ENCODE measurements around the gene TTC17. TPM values are rescaled to one million over a fixed set of nuclear protein-coding genes. Genes with fewer than 3 reads are reported as not detected.

The TTC17 gene
- total RNA-seq, 2 experiments from 2014 or later = 48.7 to 51.2 TPM

- TF ChIP-seq CTCF (IDR thresholded peaks at IDR 0.05) = no peak
Measured at GRCh38 chr11:43356336-43356735, 2.4 kb upstream of the TTC17 start.

GRCh38 chr11:43358279-43358800 is 380 bp upstream of the TTC17 start:
- H3K36me3 Mint-ChIP-seq (ENCODE audit: low read depth) = peaks cover 6% of the 10 kb centered on the region
- H3K27me3 Mint-ChIP-seq = no peaks in the 10 kb centered on the region
- intact Hi-C loops (cut with micrococcal nuclease) = no loop called here
- DNase-seq (no peak), ATAC-seq (no peak)
- CTCF ChIA-PET = interaction anchor here (0.7 to 3.0 kb wide), 5 partner anchors 12 to 61 kb away, joined by 3 to 23 read pairs (median 5); partner anchors contain the start of gene API5
- no peaks in the 10 kb centered on the region for H3K9me3 Mint-ChIP-seq
- H3K4me3 Mint-ChIP-seq = peak overlapping the region; percentile 99
- POLR2A ChIA-PET = interaction anchor here (1.0 to 3.1 kb wide), 9 partner anchors 11 to 62 kb away, joined by 3 to 20 read pairs (median 3); partner anchors contain the start of gene API5
- TF ChIP-seq CTCF (IDR thresholded peaks at IDR 0.05) = no peak
- H3K27ac Mint-ChIP-seq = peak overlapping the region; percentile 98
- peaks cover 34% of the 10 kb centered on the region for H3K4me1 Mint-ChIP-seq (ENCODE audit: low read depth)

More at GRCh38 chr11:43356336-43356735, 2.4 kb upstream of the TTC17 start:
- peaks cover 19% of the 10 kb centered on the region for H3K4me1 Mint-ChIP-seq (ENCODE audit: low read depth)
- no peak overlapping the region for H3K4me3 Mint-ChIP-seq
- CTCF ChIA-PET = interaction anchor here (0.9 to 2.5 kb wide), 2 partner anchors 28 to 63 kb away, joined by 3 to 8 read pairs; no protein-coding TSS in a partner anchor
- ATAC-seq = no peak
- intact Hi-C loops (cut with micrococcal nuclease) = no loop called here
- no peaks in the 10 kb centered on the region for H3K27me3 Mint-ChIP-seq
- DNase-seq = no peak
- H3K36me3 Mint-ChIP-seq (ENCODE audit: low read depth) = peaks cover 7% of the 10 kb centered on the region
- POLR2A ChIA-PET = interaction anchor here (0.7 kb wide), 2 partner anchors 9 to 27 kb away, joined by 3 read pairs; no protein-coding TSS in a partner anchor
- H3K27ac Mint-ChIP-seq = no peak overlapping the region
- H3K9me3 Mint-ChIP-seq = no peaks in the 10 kb centered on the region

- ChIA-PET CTCF (interaction anchor here (1.4 to 3.0 kb wide), 2 partner anchors 47 to 52 kb away, joined by 5 to 23 read pairs; partner anchors contain the start of gene API5), POLR2A (interaction anchor here (0.5 to 3.1 kb wide), 11 partner anchors 10 to 218 kb away, joined by 3 to 20 read pairs (median 4); partner anchors contain the start of gene API5)
- ATAC-seq (peak; percentile 45), DNase-seq (peak; percentile 59)
- Mint-ChIP-seq H3K27ac (peak overlapping the region; percentile 98), H3K4me1 (ENCODE audit: low read depth) (peaks cover 41% of the 10 kb centered on the region), H3K9me3 (no peaks in the 10 kb centered on the region), H3K36me3 (ENCODE audit: low read depth) (peaks cover 11% of the 10 kb centered on the region), H3K27me3 (no peaks in the 10 kb centered on the region), H3K4me3 (peak overlapping the region; percentile 99)
- no peak for TF ChIP-seq CTCF (IDR thresholded peaks at IDR 0.05)
- intact Hi-C loops (cut with micrococcal nuclease) = no loop called here
Measured at GRCh38 chr11:43359422-43359818, 700 bp downstream of the TTC17 start.

GRCh38 chr11:43360361-43361032 is 1.8 kb downstream of the TTC17 start:
- CTCF ChIA-PET = interaction anchor here (1.3 to 1.6 kb wide), 3 partner anchors 12 to 49 kb away, joined by 3 to 7 read pairs (median 6); partner anchors contain the start of gene API5
- H3K27me3 Mint-ChIP-seq = no peaks in the 10 kb centered on the region

More at GRCh38 chr11:43360361-43361032, 1.8 kb downstream of the TTC17 start:
- peaks cover 43% of the 10 kb centered on the region for H3K4me1 Mint-ChIP-seq (ENCODE audit: low read depth)
- H3K27ac Mint-ChIP-seq = peak overlapping the region; percentile 98
- DNase-seq (no peak), ATAC-seq (no peak)
- no peaks in the 10 kb centered on the region for H3K9me3 Mint-ChIP-seq
- peak overlapping the region; percentile 99 for H3K4me3 Mint-ChIP-seq
- intact Hi-C loops (cut with micrococcal nuclease) = no loop called here
- no peak for TF ChIP-seq CTCF (IDR thresholded peaks at IDR 0.05)
- POLR2A ChIA-PET = interaction anchor here (3.1 kb wide), 1 partner anchor 48 kb away, joined by 20 read pairs; the partner anchor contains the start of gene API5
- H3K36me3 Mint-ChIP-seq (ENCODE audit: low read depth) = peaks cover 13% of the 10 kb centered on the region

All from activated CD8-positive, alpha-beta T cell treated with anti-CD3 and anti-CD28 coated beads for 36 hours (primary cell).